WTC11 (cell line): ENCODE results near the gene CBY2.

ENCODE experiments used
- ARID4B ChIP-seq: sonication (generic); formaldehyde crosslinking; IDR thresholded peaks from 2 replicates; pipeline ENCODE4 v1.8.0; 2023; ENCODE audit warnings: missing genetic modification reagents, mild to moderate bottlenecking, borderline replicate concordance
- ATF2 ChIP-seq: sonication (generic); formaldehyde crosslinking; IDR thresholded peaks from 2 replicates; pipeline ENCODE4 v1.8.1; 2022; ENCODE audit warnings: low read depth, missing genetic modification reagents, borderline replicate concordance
- CREB1 ChIP-seq: sonication (generic); formaldehyde crosslinking; IDR thresholded peaks from 2 replicates; pipeline ENCODE4 v1.8.0; 2023; ENCODE audit warnings: mild to moderate bottlenecking, missing genetic modification reagents
- CTCF ChIP-seq: fragments of 200-600 bp; IDR thresholded peaks from 2 replicates; pipeline ENCODE4 v1.8.0; 2022; ENCODE audit warnings: antibody characterized with exemption
- GABPB1 ChIP-seq: sonication (generic); formaldehyde crosslinking; IDR thresholded peaks from 2 replicates; pipeline ENCODE4 v1.8.1; 2023; ENCODE audit warnings: mild to moderate bottlenecking, missing genetic modification reagents
- IRF2 ChIP-seq: sonication (generic); formaldehyde crosslinking; IDR thresholded peaks from 2 replicates; pipeline ENCODE4 v1.8.0; 2022; ENCODE audit warnings: low read depth, missing genetic modification reagents, borderline replicate concordance
- NR2C2 ChIP-seq: sonication (generic); formaldehyde crosslinking; IDR thresholded peaks from 2 replicates; pipeline ENCODE4 v1.8.0; 2022; ENCODE audit warnings: mild to moderate bottlenecking, missing genetic modification reagents
- SP1 ChIP-seq: sonication (generic); formaldehyde crosslinking; conservative IDR thresholded peaks from 2 replicates; pipeline ENCODE4 v1.8.1; 2022; ENCODE audit warnings: missing genetic modification reagents
- TCF7 ChIP-seq: sonication (generic); formaldehyde crosslinking; IDR thresholded peaks from 2 replicates; pipeline ENCODE4 v1.8.0; 2022; ENCODE audit warnings: mild to moderate bottlenecking, low read depth, missing genetic modification reagents, moderate library complexity
- USF2 ChIP-seq: sonication (generic); formaldehyde crosslinking; IDR thresholded peaks from 2 replicates; pipeline ENCODE4 v1.8.1; 2023; ENCODE audit warnings: mild to moderate bottlenecking, missing genetic modification reagents, moderate library complexity
- ZMAT4 ChIP-seq: fragments of 250-450 bp; sonication (Bioruptor Pico); IDR thresholded peaks from 2 replicates; pipeline ENCODE4 v1.9.0; 2021; ENCODE audit warnings: mild to moderate bottlenecking
- ZNF423 ChIP-seq: fragments of 250-450 bp; sonication (Bioruptor Pico); IDR thresholded peaks from 2 replicates; pipeline ENCODE4 v2.1.2; 2022; ENCODE audit warnings: mild to moderate bottlenecking, moderate library complexity
- ZNF671 ChIP-seq: fragments of 250-450 bp; sonication (Bioruptor Pico); IDR thresholded peaks from 2 replicates; pipeline ENCODE4 v1.8.0; 2021; ENCODE audit warnings: mild to moderate bottlenecking
- ZSCAN18 ChIP-seq: fragments of 250-450 bp; sonication (Bioruptor Pico); IDR thresholded peaks from 2 replicates; pipeline ENCODE4 v2.1.2; 2022; ENCODE audit warnings: mild to moderate bottlenecking, moderate library complexity

- TF ChIP-seq CTCF (peak; percentile 57), USF2 (CRISPR knock-in tag) (no peak), TCF7 (CRISPR knock-in tag) (no peak), ZNF671 (CRISPR knock-in tag) (no peak), IRF2 (CRISPR knock-in tag) (no peak), ATF2 (CRISPR knock-in tag) (no peak), CREB1 (no peak), GABPB1 (CRISPR knock-in tag) (no peak), ZSCAN18 (CRISPR knock-in tag) (no peak), ZMAT4 (no peak), ZNF423 (CRISPR knock-in tag) (no peak), NR2C2 (CRISPR knock-in tag) (no peak), ARID4B (CRISPR knock-in tag) (no peak), SP1 (CRISPR knock-in tag) (no peak)
These were observed 35.5 kb downstream of the CBY2 start for GRCh38 chr13:45737571-45738017.
